GM23248 (cell line): Measurements from ENCODE around the gene MMEL1. TPM values are rescaled to one million over a fixed set of nuclear protein-coding genes. Genes with fewer than 3 reads are reported as not detected.
"Not testable (repeated sequence)": the region's sequence is repeated elsewhere in the genome, so short reads cannot be mapped to it uniquely, and the experiment has no call there.

Source experiments
- DNase-seq: peaks from one replicate; pipeline ENCODE4 v3.0.0-alpha.2; 2015
- H2AFZ ChIP-seq: fragments of 200-600 bp; sonication (generic); 2 replicates; pipeline ENCODE4 v1.6.1; 2016; ENCODE audit warnings: antibody characterized with exemption
- H3F3A ChIP-seq: fragments of 200-600 bp; sonication (generic); 2 replicates; pipeline ENCODE4 v1.6.1; 2016; ENCODE audit warnings: mild to moderate bottlenecking, antibody characterized with exemption, mixed run types; ENCODE audit not compliant: insufficient read depth
- H3K27ac ChIP-seq: fragments of 200-600 bp; sonication (generic); 2 replicates; pipeline ENCODE4 v1.5.1; 2016; ENCODE audit warnings: mild to moderate bottlenecking
- H3K27me3 ChIP-seq: fragments of 200-600 bp; sonication (generic); replicated peaks from 2 replicates; pipeline ENCODE4 v1.6.1; 2016; ENCODE audit warnings: mild to moderate bottlenecking; ENCODE audit not compliant: insufficient read depth
- H3K36me3 ChIP-seq: fragments of 200-600 bp; sonication (generic); 2 replicates; pipeline ENCODE4 v1.6.1; 2016; ENCODE audit warnings: low read depth, mild to moderate bottlenecking
- H3K4me1 ChIP-seq: fragments of 200-600 bp; sonication (generic); 2 replicates; pipeline ENCODE4 v1.6.1; 2016; ENCODE audit warnings: mild to moderate bottlenecking; ENCODE audit not compliant: insufficient read depth
- H3K4me2 ChIP-seq: fragments of 200-600 bp; sonication (generic); one replicate; pipeline ENCODE4 v1.6.1; 2016; ENCODE audit warnings: mild to moderate bottlenecking; ENCODE audit not compliant: unreplicated experiment
- H3K4me3 ChIP-seq: fragments of 200-600 bp; sonication (generic); 2 replicates; pipeline ENCODE4 v1.5.1; 2016; ENCODE audit warnings: mild to moderate bottlenecking
- H3K79me2 ChIP-seq: fragments of 200-600 bp; sonication (generic); 2 replicates; pipeline ENCODE4 v1.6.1; 2016; ENCODE audit warnings: mild to moderate bottlenecking; ENCODE audit not compliant: insufficient read depth
- H3K9ac ChIP-seq: fragments of 200-600 bp; sonication (generic); 2 replicates; pipeline ENCODE4 v1.6.1; 2016; ENCODE audit warnings: mild to moderate bottlenecking
- H3K9me2 ChIP-seq: fragments of 200-600 bp; sonication (generic); 2 replicates; pipeline ENCODE4 v1.6.1; 2016; ENCODE audit warnings: mixed run types, mild to moderate bottlenecking, moderate library complexity; ENCODE audit not compliant: insufficient read depth
- H3K9me3 ChIP-seq: fragments of 200-600 bp; sonication (generic); one replicate; pipeline ENCODE4 v1.6.1; 2017; ENCODE audit warnings: low read depth
- H4K20me1 ChIP-seq: fragments of 200-600 bp; sonication (generic); 2 replicates; pipeline ENCODE4 v1.6.0; 2016; ENCODE audit not compliant: insufficient read depth
- EZH2 ChIP-seq: fragments of 200-600 bp; sonication (generic); IDR thresholded peaks from 2 replicates; pipeline ENCODE4 v1.6.1; 2018; ENCODE audit warnings: antibody characterized with exemption, mild to moderate bottlenecking; ENCODE audit not compliant: insufficient read depth, poor library complexity, severe bottlenecking
- EZH2phosphoT487 ChIP-seq: fragments of 200-600 bp; sonication (generic); IDR thresholded peaks from 2 replicates; pipeline ENCODE4 v1.6.1; 2018; ENCODE audit warnings: antibody characterized with exemption, moderate library complexity, mild to moderate bottlenecking, low read depth; ENCODE audit not compliant: insufficient read depth
- WGBS, 2 experiments: methylation state at CpG; one replicate each; pipeline ENCODE4 v1.1.6; 2015 to 2017; ENCODE audit warnings: low lambda C conversion rate in 2 of 2, low coverage in 1 of 2; ENCODE audit errors: missing lambda C conversion rate in 2 of 2; 5-methylcytosine and 5-hydroxymethylcytosine counted together
- in situ Hi-C: fragments of 300-500 bp; cut with MboI; formaldehyde crosslinking; loops from 2 replicates; pipeline ENCODE4 v1.15.0; 2020
- polyA plus RNA-seq: library from polyadenylated mRNA; unstranded; fragments of >200 nt; fragmentation: Nextera tagmentation; extraction: Ambion mirVana; gene quantifications from 2 replicates; pipeline ENCODE4 v1.2.1, GENCODE V29; 2016
- total RNA-seq: library from RNA; depleted of rRNA; stranded (reverse); fragments of >200 nt; shearing (Covaris generic); gene quantifications from 2 replicates; pipeline ENCODE4 v1.2.3, GENCODE V29; 2014

The MMEL1 gene
- total and polyA plus RNA-seq, 2 experiments from 2014 or later, result not detected

DNA sequence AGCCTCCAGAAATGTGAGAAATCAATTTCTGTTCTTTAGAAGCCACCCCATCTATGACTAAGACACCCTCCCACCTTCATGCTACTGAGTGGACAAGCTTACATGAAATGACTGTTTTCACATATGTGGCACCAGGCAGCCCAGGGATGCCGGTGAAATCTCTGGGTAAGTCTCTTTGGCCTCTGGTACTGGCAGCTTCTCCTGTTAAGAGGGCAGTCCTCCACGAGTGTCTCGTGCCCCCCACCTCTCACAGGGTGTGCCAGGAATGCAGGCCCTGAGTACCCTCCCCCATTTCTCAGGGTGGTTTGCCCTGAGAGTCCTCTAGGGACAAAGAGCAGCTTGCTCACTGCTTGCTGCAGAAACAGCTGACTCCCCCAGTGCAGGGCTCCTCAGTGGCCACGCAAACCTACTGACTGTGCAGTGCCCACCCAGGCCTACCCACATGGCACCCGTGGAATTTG, 49.5 kb downstream of the MMEL1 start:
- Histone ChIP-seq H3K4me2 (no peak overlapping the region), H3K9ac (no peak overlapping the region), H3F3A (no peaks in the 10 kb centered on the region), H2AFZ (no peak overlapping the region), H3K4me1 (no peaks in the 10 kb centered on the region), H3K27ac (no peak overlapping the region), H3K4me3 (no peak overlapping the region), H3K9me3 (no peaks in the 10 kb centered on the region), H3K9me2 (no peaks in the 10 kb centered on the region), H3K36me3 (no peaks in the 10 kb centered on the region), H3K79me2 (no peaks in the 10 kb centered on the region), H4K20me1 (no peaks in the 10 kb centered on the region), H3K27me3 (no peaks in the 10 kb centered on the region)
- peak; percentile 19 for DNase-seq
- TF ChIP-seq EZH2phosphoT487, result no peak
- TF ChIP-seq EZH2, result no peak
- WGBS, 2 experiments, result 46 to 50% methylated on average over 5 of the region's 5 CpGs
- in situ Hi-C loops, result no loop called here

DNA sequence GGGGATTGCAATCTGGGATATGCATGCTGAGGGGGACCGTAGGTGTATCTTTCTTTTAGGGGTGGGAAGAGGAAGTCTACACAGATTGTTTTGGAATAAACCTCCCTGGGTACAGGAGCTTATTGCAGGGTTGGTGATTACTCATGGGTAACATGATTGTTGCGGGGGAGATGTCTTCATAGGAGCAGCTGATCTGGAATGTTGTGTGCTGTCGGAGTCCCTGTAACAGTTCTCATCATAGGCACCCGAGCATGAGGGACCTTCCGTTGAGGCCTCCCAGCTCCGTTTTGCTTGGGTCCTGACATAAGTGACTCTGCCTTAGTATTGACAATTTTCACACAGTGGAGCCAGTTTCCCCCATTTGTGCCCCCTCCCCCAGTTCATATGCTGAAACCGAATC, 50.4 kb downstream of the MMEL1 start:
- H4K20me1 ChIP-seq, result no peaks in the 10 kb centered on the region
- H3F3A ChIP-seq, result no peaks in the 10 kb centered on the region
- no peak overlapping the region for H3K9ac ChIP-seq
- in situ Hi-C loops, result no loop called here
- no peaks in the 10 kb centered on the region for H3K9me3 ChIP-seq
- TF ChIP-seq EZH2 (no peak), EZH2phosphoT487 (no peak)
- no peak overlapping the region for H3K4me2 ChIP-seq
- H3K9me2 ChIP-seq, result no peaks in the 10 kb centered on the region
- H2AFZ ChIP-seq, result no peak overlapping the region
- WGBS, 2 experiments, result 15 to 16% methylated on average over 7 of the region's 7 CpGs
- peak; percentile 65 for DNase-seq
- H3K27me3 ChIP-seq, result no peaks in the 10 kb centered on the region
- no peak overlapping the region for H3K4me3 ChIP-seq
- no peaks in the 10 kb centered on the region for H3K4me1 ChIP-seq
- H3K79me2 ChIP-seq, result no peaks in the 10 kb centered on the region
- no peaks in the 10 kb centered on the region for H3K36me3 ChIP-seq
- H3K27ac ChIP-seq, result no peak overlapping the region

DNA sequence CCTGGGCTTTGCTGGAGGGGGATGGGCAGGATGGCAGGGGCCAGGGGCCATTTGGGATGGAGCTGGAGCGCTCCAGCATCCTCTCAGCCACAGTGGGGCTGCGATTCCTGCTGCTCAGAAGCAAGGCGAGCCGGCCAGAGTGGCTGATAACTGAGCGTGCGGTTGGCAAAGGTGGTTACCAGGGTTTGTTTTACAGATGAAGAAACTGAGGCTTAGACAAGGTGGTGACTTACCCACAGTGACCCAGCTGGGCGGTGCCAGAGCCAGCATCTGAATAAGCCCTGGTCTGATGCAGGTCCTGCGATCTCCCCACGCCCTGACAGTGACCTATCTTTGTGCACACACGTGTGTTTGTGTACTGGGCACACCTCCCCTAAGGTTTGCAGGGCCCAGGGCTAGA, 52.1 kb downstream of the MMEL1 start:
- Histone ChIP-seq H4K20me1 (no peaks in the 10 kb centered on the region), H3K9ac (no peak overlapping the region), H3K4me2 (no peak overlapping the region), H3K27ac (no peak overlapping the region), H2AFZ (no peak overlapping the region), H3K36me3 (no peaks in the 10 kb centered on the region), H3K27me3 (no peaks in the 10 kb centered on the region), H3K4me3 (no peak overlapping the region), H3F3A (no peaks in the 10 kb centered on the region), H3K79me2 (no peaks in the 10 kb centered on the region), H3K9me3 (no peaks in the 10 kb centered on the region), H3K4me1 (no peaks in the 10 kb centered on the region), H3K9me2 (no peaks in the 10 kb centered on the region)
- no peak for TF ChIP-seq EZH2
- TF ChIP-seq EZH2phosphoT487, result no peak
- 73 to 75% methylated on average over 10 of the region's 10 CpGs for WGBS, 2 experiments
- in situ Hi-C loops, result no loop called here
- DNase-seq, result no peak

DNA sequence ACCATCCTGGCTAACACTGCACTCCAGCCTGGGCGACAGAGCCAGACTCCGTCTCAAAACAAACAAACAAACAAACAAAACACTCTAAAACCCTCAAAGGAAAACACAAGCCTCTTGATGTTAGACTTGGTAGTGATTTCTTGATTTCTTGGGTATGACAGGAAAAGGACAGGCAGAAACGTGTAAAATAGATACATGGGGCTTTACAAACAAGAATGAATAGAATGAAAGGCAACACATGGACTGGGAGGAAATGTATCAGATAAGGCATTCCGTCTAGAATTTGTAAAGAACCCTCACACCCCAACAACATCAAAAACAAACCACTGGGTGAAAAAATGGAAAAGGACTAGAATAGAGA, 54.1 kb downstream of the MMEL1 start:
- WGBS, 2 experiments, result 63 to 69% methylated on average over 4 of the region's 4 CpGs
- Histone ChIP-seq H3K79me2 (no peaks in the 10 kb centered on the region), H3K9me2 (no peaks in the 10 kb centered on the region), H3K4me3 (no peak overlapping the region), H3K27ac (no peak overlapping the region), H3F3A (no peaks in the 10 kb centered on the region), H3K27me3 (peaks cover 8% of the 10 kb centered on the region), H3K9me3 (no peaks in the 10 kb centered on the region), H3K4me2 (no peak overlapping the region), H2AFZ (no peak overlapping the region), H3K9ac (no peak overlapping the region), H4K20me1 (no peaks in the 10 kb centered on the region), H3K36me3 (no peaks in the 10 kb centered on the region), H3K4me1 (no peaks in the 10 kb centered on the region)
- in situ Hi-C loops, result no loop called here
- no peak for TF ChIP-seq EZH2phosphoT487
- no peak for TF ChIP-seq EZH2
- no peak for DNase-seq

DNA sequence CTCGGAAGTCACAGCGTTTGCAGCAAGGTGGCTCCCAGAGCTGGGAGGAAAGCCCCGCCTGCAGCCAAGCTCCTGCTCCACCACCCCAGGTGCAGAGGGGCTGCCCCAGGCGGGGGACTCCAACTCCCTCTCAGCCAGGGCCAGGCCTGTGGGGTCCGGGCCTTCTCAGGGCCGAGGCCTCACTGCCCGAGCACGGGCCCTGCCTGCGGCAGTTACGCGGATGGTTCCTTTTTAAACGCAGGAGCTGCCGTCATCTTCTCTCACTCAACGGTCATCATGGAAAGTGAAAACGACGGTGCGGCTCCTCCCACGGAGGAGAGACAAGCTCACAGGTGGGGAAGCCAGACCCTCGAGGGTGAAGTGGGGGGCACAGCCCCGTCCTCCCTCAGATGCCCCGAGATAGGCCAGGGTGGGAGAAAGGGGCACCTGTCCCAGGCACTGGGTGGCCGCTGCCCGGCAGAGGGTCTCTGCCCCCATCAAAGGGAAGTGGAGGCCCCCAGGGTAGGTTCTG, 55.2 kb downstream of the MMEL1 start:
- H2AFZ ChIP-seq, DNase-seq, H4K20me1 ChIP-seq, H3K9ac ChIP-seq, H3K36me3 ChIP-seq, H3K79me2 ChIP-seq, H3K4me2 ChIP-seq, H3K27ac ChIP-seq, H3K4me3 ChIP-seq, H3K9me3 ChIP-seq, H3K4me1 ChIP-seq, in situ Hi-C loops, H3K9me2 ChIP-seq, H3F3A ChIP-seq: not testable (repeated sequence)
- peaks cover 14% of the 10 kb centered on the region for H3K27me3 ChIP-seq
- 62 to 68% methylated on average over 14 to 22 of the region's 23 CpGs for WGBS, 2 experiments
